Measurements from ENCODE around the gene RBBP5.

RBBP5 gene

DNA sequence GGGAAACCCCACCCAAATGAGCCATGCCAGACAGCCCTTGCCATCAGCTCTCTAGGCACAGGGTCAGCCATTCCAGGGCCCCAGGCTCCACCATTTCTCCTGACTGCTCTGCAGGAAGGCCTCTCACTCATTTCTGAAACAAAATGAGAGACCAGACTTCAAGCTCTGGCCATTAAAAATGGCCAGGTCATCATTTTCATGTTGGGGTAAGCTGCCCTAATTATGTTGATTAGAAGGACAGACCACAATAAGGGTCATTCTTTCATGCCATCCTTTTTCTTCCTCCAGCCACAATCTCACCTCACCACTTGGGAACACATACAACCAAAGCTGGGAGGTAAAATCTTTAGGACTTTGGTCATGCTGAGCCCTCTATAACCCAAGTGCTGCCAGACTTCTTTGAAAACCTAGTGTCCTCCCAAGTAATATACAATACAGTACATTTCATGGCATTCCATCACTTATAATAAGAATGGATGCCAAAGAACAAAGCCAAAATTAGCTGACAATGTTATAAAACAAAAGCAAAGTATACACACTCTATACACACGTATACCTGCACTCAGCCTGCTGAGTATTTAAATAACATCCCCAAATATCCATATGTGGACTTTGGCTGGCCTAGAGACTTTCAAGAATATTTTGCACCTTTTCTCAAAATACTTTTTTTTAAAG is 22.4 kb upstream of the RBBP5 start:
- ATAC-seq (no peak), DNase-seq (no peak)
- no peaks in the 10 kb centered on the region for H3K9me3 Mint-ChIP-seq
- no peak overlapping the region for H3K4me3 Mint-ChIP-seq
- H3K27me3 Mint-ChIP-seq = no peaks in the 10 kb centered on the region
- peak overlapping the region in 1 of 2 donors; percentile 21 for H3K27ac Mint-ChIP-seq
- H3K4me1 Mint-ChIP-seq = peaks cover 14% of the 10 kb centered on the region

DNA sequence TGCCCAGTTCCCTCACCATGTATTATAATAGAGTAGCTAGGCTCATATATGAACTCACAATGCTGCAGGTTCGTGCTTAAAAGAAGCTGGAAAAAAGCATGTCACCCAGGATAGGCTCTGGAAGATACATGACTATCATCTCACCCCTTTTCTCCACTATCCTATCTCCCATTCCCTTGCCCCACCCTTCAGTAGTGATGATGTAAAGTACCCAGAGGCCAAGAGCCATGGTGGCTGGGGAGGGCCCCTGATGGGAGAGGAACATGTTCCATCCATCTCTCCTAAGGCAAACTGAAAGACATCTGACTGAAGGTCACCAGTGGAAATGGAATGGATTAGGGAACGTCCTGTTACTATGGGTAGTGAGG is 20.3 kb upstream of the RBBP5 start:
- H3K9me3 Mint-ChIP-seq = no peaks in the 10 kb centered on the region
- H3K27me3 Mint-ChIP-seq = no peaks in the 10 kb centered on the region
- no peak for DNase-seq
- peak overlapping the region in 1 of 2 donors; percentile 5 for H3K27ac Mint-ChIP-seq
- H3K4me1 Mint-ChIP-seq = peaks cover 14% of the 10 kb centered on the region
- ATAC-seq = peak; percentile 19
- H3K4me3 Mint-ChIP-seq = no peak overlapping the region

DNA sequence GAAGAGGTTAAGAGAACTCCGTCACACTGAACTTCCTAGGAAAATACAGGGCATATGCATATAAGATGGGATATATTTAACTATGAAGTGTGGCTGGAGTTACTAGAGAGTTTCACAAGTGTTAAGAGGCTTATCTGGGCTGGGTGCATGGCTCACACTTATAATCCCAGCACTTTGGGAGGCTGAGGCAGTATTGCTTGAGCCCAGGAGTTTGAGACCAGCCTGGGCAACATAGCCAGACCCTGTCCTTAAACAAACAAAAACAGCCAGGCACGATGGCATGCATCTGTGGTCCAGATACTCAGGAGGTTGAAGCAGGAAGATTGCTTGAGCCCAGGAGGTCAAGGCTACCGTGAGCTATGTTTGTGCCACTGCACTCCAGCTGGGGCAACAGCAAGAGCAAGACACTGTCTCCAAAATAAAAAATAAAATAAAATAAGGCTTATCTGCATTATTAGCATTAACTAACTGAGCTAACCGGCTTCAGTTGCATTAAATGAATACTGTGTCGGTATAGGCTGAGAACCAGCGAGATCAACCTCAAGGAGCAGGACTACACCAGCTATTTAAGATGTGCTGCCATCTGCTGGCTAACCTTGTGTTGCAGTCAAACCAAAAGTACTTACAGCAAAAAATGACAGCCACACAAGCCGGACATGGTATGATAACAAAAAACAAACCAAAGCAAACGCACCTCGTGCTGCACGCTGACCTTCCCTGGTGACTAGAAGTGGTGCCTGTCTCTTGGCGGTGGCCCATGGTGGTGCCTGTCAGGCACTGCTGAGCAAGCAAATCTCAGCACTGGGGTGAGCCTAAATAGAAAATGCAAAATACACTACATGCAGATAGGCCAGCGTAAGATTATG is 19.7 kb upstream of the RBBP5 start:
- Mint-ChIP-seq H3K9me3 (no peaks in the 10 kb centered on the region), H3K27ac (no peak overlapping the region)

GRCh38 chr1:205140113-205140512 is 18.3 kb upstream of the RBBP5 start:
- H3K27ac Mint-ChIP-seq = no peak overlapping the region
- ATAC-seq (no peak), DNase-seq (no peak)
- H3K4me3 Mint-ChIP-seq = no peak overlapping the region
- H3K4me1 Mint-ChIP-seq = peaks cover 14% of the 10 kb centered on the region
- no peaks in the 10 kb centered on the region for H3K9me3 Mint-ChIP-seq
- H3K27me3 Mint-ChIP-seq = no peaks in the 10 kb centered on the region

More for the DNA sequence above, 19.7 kb upstream of the RBBP5 start:
- no peak overlapping the region for H3K4me3 Mint-ChIP-seq
- H3K27me3 Mint-ChIP-seq = no peaks in the 10 kb centered on the region
- ATAC-seq (peak; percentile 92), DNase-seq (peak; percentile 55 to 71)
- peaks cover 14% of the 10 kb centered on the region for H3K4me1 Mint-ChIP-seq

- DNase-seq (no peak), ATAC-seq (no peak)
- Mint-ChIP-seq H3K4me3 (no peak overlapping the region), H3K27ac (no peak overlapping the region), H3K4me1 (peaks cover 14% of the 10 kb centered on the region), H3K27me3 (no peaks in the 10 kb centered on the region), H3K9me3 (no peaks in the 10 kb centered on the region)
These were observed 16.1 kb upstream of the RBBP5 start for GRCh38 chr1:205137901-205138300.

- H3K4me3 Mint-ChIP-seq = no peak overlapping the region
- H3K4me1 Mint-ChIP-seq = no peaks in the 10 kb centered on the region
- H3K27ac Mint-ChIP-seq = no peak overlapping the region
- no peaks in the 10 kb centered on the region for H3K27me3 Mint-ChIP-seq
- ATAC-seq = no peak
- no peaks in the 10 kb centered on the region for H3K9me3 Mint-ChIP-seq
- no peak for DNase-seq
These were observed 11.5 kb upstream of the RBBP5 start for GRCh38 chr1:205133287-205133686.

DNA sequence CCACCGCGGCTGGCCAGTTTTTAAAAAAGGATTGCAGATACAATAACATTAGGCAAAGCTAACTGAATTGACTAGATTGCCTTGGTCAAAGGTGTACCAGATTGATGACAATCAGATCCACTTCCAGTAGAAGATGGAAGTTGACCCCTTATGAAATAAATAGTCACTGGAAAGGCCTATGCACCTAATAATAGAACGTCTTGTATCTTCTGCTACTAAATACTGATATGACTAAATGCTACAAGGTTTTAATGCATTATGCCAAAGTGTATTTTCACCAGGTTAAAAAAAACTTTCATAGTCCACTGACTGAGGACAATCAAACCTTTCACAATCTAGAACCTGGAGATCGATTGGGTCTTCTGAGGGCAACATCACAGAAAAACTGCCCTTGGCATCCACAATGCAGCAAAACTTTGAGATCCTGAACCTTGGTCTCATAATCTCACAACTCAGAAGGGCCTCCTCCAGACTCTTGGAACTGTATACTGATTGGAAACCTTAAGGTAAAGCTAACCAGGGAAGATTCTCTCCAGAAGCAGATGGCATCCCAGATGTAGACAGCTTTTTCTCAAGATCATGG is 7.8 kb upstream of the RBBP5 start:
- Mint-ChIP-seq H3K4me1 (no peaks in the 10 kb centered on the region), H3K27ac (no peak overlapping the region), H3K9me3 (no peaks in the 10 kb centered on the region), H3K27me3 (no peaks in the 10 kb centered on the region), H3K4me3 (no peak overlapping the region)
- DNase-seq = no peak
- ATAC-seq = no peak

GRCh38 chr1:205128050-205128449 is 6.3 kb upstream of the RBBP5 start:
- H3K4me1 Mint-ChIP-seq = peaks cover 5% of the 10 kb centered on the region
- no peak for ATAC-seq
- H3K9me3 Mint-ChIP-seq = no peaks in the 10 kb centered on the region
- H3K27me3 Mint-ChIP-seq = no peaks in the 10 kb centered on the region
- no peak overlapping the region for H3K4me3 Mint-ChIP-seq
- no peak overlapping the region for H3K27ac Mint-ChIP-seq
- DNase-seq = no peak

GRCh38 chr1:205127646-205128045 is 5.9 kb upstream of the RBBP5 start:
- H3K27ac Mint-ChIP-seq = no peak overlapping the region
- no peak for ATAC-seq
- DNase-seq = no peak
- H3K9me3 Mint-ChIP-seq = no peaks in the 10 kb centered on the region
- H3K27me3 Mint-ChIP-seq = no peaks in the 10 kb centered on the region
- H3K4me1 Mint-ChIP-seq = peaks cover 9% of the 10 kb centered on the region
- H3K4me3 Mint-ChIP-seq = no peak overlapping the region

DNA sequence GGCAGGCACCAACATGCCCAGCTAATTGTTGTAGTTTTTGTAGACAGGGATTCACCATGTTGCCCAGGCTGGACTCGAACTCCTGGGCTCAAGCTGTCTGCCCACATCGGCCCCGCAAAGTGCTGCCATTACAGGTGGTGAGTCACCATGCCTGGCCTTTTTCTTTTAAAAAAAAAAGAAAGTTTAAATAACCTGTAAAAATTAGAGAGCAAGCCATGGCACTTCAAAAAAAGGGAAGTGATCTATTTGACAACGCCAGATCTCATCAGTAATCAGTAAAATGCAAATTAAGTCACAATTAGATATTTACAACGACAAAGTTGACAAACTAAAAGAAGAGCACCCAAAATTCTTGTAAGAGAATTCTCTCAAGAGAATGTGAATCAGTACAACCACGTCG is 2.9 kb upstream of the RBBP5 start:
- ATAC-seq = no peak
- no peak overlapping the region for H3K4me3 Mint-ChIP-seq
- DNase-seq = no peak
- H3K27me3 Mint-ChIP-seq = no peaks in the 10 kb centered on the region
- H3K27ac Mint-ChIP-seq = no peak overlapping the region
- H3K9me3 Mint-ChIP-seq = no peaks in the 10 kb centered on the region
- H3K4me1 Mint-ChIP-seq = peaks cover 23% of the 10 kb centered on the region

DNA sequence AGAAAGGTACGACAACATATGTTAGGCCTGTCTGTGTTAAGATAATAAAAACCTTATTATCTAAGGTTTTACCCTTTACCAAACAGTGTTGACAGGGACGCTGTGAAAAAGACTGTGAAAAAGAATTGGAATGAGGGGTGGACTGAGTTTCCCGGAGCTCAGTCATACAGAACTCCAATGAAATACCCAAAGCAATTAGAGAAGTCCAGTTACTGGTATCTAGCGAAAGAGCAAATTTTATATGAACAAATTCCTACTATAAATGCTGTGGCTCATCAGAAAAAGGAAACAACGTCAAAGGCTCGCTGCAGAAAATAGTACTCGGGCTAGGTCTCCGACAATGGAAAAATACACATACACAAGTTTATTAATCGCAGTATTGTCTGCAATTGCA is 708 bp upstream of the RBBP5 start:
- Mint-ChIP-seq H3K27ac (peak overlapping the region; percentile 100), H3K4me1 (peaks cover 37% of the 10 kb centered on the region), H3K4me3 (peak overlapping the region; percentile 96 to 98), H3K9me3 (no peaks in the 10 kb centered on the region), H3K27me3 (no peaks in the 10 kb centered on the region)
- ATAC-seq (no peak), DNase-seq (no peak)

DNA sequence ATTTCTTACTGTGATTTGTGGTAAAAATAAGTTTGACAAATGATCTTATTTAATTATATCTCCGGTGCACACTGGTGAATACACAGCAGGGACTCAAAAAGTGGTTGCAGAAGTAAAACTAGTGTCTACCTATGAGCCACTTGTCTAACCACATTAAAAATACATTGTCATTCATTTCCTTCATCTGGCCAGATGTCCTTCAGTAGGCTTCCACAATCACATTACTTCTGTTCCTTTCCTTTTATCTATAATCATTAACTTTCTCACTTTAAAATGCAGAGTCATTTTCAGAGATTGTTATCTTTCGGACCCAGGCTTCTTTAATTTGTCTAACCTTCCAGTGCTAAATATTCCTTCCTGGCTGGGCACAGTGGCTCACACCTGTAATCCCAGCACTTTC is 3.0 kb downstream of the RBBP5 start:
- H3K4me1 Mint-ChIP-seq = peaks cover 37% of the 10 kb centered on the region
- H3K9me3 Mint-ChIP-seq = no peaks in the 10 kb centered on the region
- ATAC-seq (no peak), DNase-seq (no peak)
- peak overlapping the region in 1 of 2 donors; percentile 48 for H3K27ac Mint-ChIP-seq
- no peaks in the 10 kb centered on the region for H3K27me3 Mint-ChIP-seq
- H3K4me3 Mint-ChIP-seq = peak overlapping the region in 1 of 2 donors; percentile 35

DNA sequence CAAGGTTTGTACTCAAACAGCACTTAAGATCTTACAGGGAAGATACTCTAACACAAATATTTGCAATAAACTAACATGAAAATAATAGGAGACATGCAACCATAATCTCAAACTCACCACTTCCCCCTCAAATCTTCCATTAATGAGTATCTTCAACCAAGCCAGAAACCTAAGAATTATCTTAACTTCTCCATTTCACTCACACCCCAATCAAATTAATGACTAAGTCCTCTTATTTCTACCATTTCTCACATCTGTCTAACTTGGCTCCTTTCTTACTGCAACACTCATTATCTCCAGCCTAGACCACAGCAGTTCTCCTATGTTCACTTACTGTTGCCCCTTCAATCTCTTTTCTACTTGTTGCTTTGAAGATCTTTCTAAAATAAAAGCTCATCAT is 10.4 kb downstream of the RBBP5 start:
- ATAC-seq = no peak

DNA sequence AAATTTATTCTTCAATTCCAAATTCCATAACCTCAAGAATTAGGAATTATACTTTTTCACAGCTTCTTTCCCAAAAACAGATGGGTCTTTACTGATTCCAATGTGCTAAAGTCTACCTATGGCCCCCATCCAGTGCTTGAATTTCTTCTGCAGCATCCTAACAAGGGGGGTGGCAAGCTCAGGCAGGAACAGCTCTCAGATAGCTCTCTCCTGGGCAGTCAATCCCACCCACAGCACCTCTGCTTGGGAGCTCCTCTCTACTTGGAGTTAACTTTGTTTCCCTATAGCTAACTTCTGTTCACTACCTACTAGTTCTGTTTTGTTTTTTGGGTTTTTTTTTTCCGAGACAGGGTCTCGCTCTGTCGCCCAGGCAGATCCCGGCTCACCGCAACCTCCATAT is 12.1 kb downstream of the RBBP5 start:
- DNase-seq (no peak), ATAC-seq (no peak)
- no peaks in the 10 kb centered on the region for H3K4me1 Mint-ChIP-seq
- H3K27me3 Mint-ChIP-seq = no peaks in the 10 kb centered on the region
- H3K9me3 Mint-ChIP-seq = no peaks in the 10 kb centered on the region
- H3K4me3 Mint-ChIP-seq = no peak overlapping the region
- no peak overlapping the region for H3K27ac Mint-ChIP-seq

More for the DNA sequence above, 10.4 kb downstream of the RBBP5 start:
- H3K4me1 Mint-ChIP-seq = no peaks in the 10 kb centered on the region
- no peaks in the 10 kb centered on the region for H3K9me3 Mint-ChIP-seq
- no peaks in the 10 kb centered on the region for H3K27me3 Mint-ChIP-seq
- no peak overlapping the region for H3K27ac Mint-ChIP-seq
- DNase-seq = no peak
- H3K4me3 Mint-ChIP-seq = no peak overlapping the region

GRCh38 chr1:205109269-205109668 is 12.5 kb downstream of the RBBP5 start:
- no peaks in the 10 kb centered on the region for H3K27me3 Mint-ChIP-seq
- no peak for DNase-seq
- no peaks in the 10 kb centered on the region for H3K9me3 Mint-ChIP-seq
- H3K27ac Mint-ChIP-seq = no peak overlapping the region
- H3K4me1 Mint-ChIP-seq = no peaks in the 10 kb centered on the region
- no peak for ATAC-seq
- no peak overlapping the region for H3K4me3 Mint-ChIP-seq

DNA sequence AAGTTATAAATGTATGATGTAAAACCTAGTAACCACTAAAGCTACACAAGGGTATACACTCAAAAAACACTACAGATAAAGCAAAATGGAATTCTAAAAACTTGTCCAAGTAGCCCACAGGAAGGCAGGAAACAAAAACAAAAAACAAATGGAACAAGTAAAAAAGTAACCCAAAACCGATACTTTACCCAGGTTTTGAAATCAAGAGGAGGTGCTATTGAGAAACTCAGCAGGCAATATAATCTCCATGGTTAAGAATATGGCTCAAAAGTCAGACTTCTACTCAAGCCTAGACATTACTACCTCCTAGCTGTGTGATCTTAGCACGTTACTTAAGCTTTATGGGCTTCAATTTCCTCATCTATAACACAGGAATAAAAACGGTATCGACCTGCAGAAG is 13.3 kb downstream of the RBBP5 start:
- no peak overlapping the region for H3K4me3 Mint-ChIP-seq
- peak overlapping the region in 1 of 2 donors; percentile 40 for H3K27ac Mint-ChIP-seq
- DNase-seq = no peak
- no peaks in the 10 kb centered on the region for H3K9me3 Mint-ChIP-seq
- ATAC-seq = no peak
- H3K4me1 Mint-ChIP-seq = no peaks in the 10 kb centered on the region
- no peaks in the 10 kb centered on the region for H3K27me3 Mint-ChIP-seq

Measured in stimulated activated naive CD8-positive, alpha-beta T cell treated with anti-CD3 and anti-CD28 coated beads, Interleukin-15, amount 100 ng/mL, for 72 hours (primary cell).